MCF 10A (cell line): ENCODE results near the gene CD6. TPM values are rescaled to one million over a fixed set of nuclear protein-coding genes. Genes with fewer than 3 reads are reported as not detected.

ENCODE experiments used
- BruUV-seq: library from RNA; stranded (reverse); fragments of 400-500 nt; replicated peaks from 2 replicates; lab custom pipeline; 2021; lab: Mats Ljungman, UMichigan
- CTCF ChIA-PET: fragments of 300-600 bp; sonication (Branson Sonifier 250); formaldehyde crosslinking; extraction: SDS; loops from one replicate; lab custom pipeline; 2021; ENCODE audit warnings: antibody characterized with exemption, inconsistent platforms; lab: Yijun Ruan, JAX
- POLR2A ChIA-PET: fragments of 300-600, 350-650 bp; sonication (Branson Sonifier 250); formaldehyde crosslinking; extraction: SDS; loops from one replicate; lab custom pipeline; 2020; ENCODE audit warnings: antibody characterized with exemption, inconsistent platforms; lab: Yijun Ruan, JAX
- DNase-seq: peaks from one replicate; pipeline ENCODE4 v3.0.0-alpha.2; 2018; ENCODE audit not compliant: unreplicated experiment
- H3K27ac Mint-ChIP-seq: one replicate; pipeline ENCODE4 v1.8.0; 2022; ENCODE audit warnings: mild to moderate bottlenecking, low read depth, mixed read lengths; ENCODE audit not compliant: unreplicated experiment
- H3K27me3 Mint-ChIP-seq: one replicate; pipeline ENCODE4 v1.8.0; 2022; ENCODE audit warnings: mixed read lengths; ENCODE audit not compliant: insufficient read depth, unreplicated experiment
- H3K36me3 Mint-ChIP-seq: one replicate; pipeline ENCODE4 v1.8.0; 2022; ENCODE audit warnings: mild to moderate bottlenecking, moderate library complexity, mixed read lengths; ENCODE audit not compliant: insufficient read depth, unreplicated experiment
- H3K4me1 Mint-ChIP-seq: one replicate; pipeline ENCODE4 v1.8.0; 2022; ENCODE audit warnings: mixed read lengths; ENCODE audit not compliant: insufficient read depth, unreplicated experiment
- H3K4me3 Mint-ChIP-seq: one replicate; pipeline ENCODE4 v1.8.0; 2022; ENCODE audit warnings: mild to moderate bottlenecking, moderate library complexity, mixed read lengths; ENCODE audit not compliant: unreplicated experiment
- H3K9me3 Mint-ChIP-seq: one replicate; pipeline ENCODE4 v1.8.0; 2022; ENCODE audit warnings: mixed read lengths; ENCODE audit not compliant: unreplicated experiment
- intact Hi-C: fragments of 100-400 bp; cut with micrococcal nuclease; formaldehyde crosslinking; loops from 2 replicates; pipeline ENCODE4 v1.14.1; 2022
- total RNA-seq: library from RNA; stranded (reverse); gene quantifications from 2 replicates; pipeline ENCODE4 v1.2.3, GENCODE V29; 2022
- TF ChIP-seq, protein P1 (sequence below): fragments of 200-600 bp; IDR thresholded peaks from one replicate; pipeline ENCODE4 v1.8.0; 2022; ENCODE audit warnings: antibody characterized with exemption, mild to moderate bottlenecking; ENCODE audit not compliant: unreplicated experiment

The CD6 gene
- total RNA-seq, 1 experiment from 2014 or later: not detected

DNA sequence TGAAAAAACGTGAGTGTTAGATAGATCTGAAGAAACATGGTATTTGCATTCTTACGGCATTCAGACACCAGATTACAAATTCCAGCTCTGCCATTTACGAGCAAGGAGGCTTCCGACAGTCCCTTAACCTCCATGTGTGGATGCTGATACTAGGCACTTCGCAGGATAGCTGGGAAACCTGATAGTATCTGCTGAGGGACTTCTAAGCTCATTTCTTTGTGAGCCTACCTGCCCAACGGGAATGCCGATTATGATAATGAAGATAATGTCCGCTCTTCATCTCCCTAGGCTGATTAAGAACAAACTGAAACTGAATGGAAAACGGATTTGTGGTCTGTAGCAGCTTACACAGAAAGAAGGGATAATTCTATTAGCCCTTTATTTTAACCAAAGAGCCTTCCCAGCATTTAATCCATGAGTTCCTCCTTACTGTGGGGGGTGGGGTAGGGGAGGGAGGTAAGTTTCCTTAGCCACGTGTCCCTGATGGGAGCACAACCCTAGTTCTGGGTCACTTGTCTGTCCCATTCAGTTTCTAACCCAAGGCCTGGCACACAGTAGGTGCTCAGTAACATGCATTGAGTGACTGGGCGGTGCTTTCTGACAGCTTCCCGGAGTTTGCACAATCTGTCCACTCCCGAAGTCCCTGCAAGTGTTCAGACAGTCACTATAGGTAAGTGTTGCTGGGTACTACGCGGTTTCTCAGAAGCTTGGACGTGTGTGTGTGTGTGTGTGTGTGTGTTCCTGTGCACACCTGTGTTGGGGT, 39.2 kb downstream of the CD6 start:
- Mint-ChIP-seq H3K27ac (no peak overlapping the region), H3K9me3 (no peaks in the 10 kb centered on the region), H3K36me3 (no peaks in the 10 kb centered on the region), H3K4me3 (no peak overlapping the region), H3K4me1 (no peaks in the 10 kb centered on the region), H3K27me3 (peaks cover 39% of the 10 kb centered on the region)
- intact Hi-C loops: no loop called here
- TF ChIP-seq, protein P1, sequence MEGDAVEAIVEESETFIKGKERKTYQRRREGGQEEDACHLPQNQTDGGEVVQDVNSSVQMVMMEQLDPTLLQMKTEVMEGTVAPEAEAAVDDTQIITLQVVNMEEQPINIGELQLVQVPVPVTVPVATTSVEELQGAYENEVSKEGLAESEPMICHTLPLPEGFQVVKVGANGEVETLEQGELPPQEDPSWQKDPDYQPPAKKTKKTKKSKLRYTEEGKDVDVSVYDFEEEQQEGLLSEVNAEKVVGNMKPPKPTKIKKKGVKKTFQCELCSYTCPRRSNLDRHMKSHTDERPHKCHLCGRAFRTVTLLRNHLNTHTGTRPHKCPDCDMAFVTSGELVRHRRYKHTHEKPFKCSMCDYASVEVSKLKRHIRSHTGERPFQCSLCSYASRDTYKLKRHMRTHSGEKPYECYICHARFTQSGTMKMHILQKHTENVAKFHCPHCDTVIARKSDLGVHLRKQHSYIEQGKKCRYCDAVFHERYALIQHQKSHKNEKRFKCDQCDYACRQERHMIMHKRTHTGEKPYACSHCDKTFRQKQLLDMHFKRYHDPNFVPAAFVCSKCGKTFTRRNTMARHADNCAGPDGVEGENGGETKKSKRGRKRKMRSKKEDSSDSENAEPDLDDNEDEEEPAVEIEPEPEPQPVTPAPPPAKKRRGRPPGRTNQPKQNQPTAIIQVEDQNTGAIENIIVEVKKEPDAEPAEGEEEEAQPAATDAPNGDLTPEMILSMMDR: no peak
- POLR2A ChIA-PET: no interaction called here
- CTCF ChIA-PET: no interaction called here
- no TSS peak for BruUV-seq
- DNase-seq: no peak

DNA sequence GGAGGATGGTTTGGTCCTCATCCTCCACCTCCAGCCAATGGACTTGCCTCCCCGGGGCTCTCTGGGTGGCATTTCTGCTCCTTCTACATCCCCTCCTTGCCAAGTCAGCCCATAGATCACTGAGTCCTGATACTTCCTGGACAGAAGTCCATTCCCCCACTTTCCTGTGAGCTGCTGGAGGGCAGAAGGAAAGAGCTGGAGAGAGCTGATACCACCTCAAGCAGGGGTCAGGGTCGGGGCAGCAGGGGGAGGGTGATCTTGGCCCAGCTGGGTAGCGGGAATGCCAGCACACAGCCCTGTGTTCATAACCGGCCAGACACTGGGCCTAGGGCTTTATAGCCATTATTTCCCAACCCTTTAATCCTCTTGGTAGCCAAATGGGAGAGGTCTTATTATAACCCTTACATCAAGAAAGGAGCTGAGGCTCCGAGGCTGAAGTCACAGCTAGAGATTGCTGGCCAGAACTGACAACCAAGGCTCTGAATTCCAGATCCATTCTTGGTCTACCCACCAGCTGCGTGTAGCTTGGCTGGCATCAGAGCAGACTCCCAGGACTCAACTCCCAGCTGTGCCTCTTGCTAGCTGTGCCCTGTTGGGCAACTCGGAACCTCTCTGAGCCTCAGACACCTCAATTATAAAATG, 39.9 kb downstream of the CD6 start:
- TF ChIP-seq, protein P1: no peak
- H3K36me3 Mint-ChIP-seq: no peaks in the 10 kb centered on the region
- no peak overlapping the region for H3K4me3 Mint-ChIP-seq
- BruUV-seq: no TSS peak
- DNase-seq: no peak
- ChIA-PET POLR2A (no interaction called here), CTCF (interaction anchor here (0.6 kb wide), 1 partner anchor 68 kb away, joined by 3 read pairs; no protein-coding TSS in a partner anchor)
- H3K27me3 Mint-ChIP-seq: peaks cover 46% of the 10 kb centered on the region
- no peak overlapping the region for H3K27ac Mint-ChIP-seq
- intact Hi-C loops: no loop called here
- H3K9me3 Mint-ChIP-seq: no peaks in the 10 kb centered on the region
- no peaks in the 10 kb centered on the region for H3K4me1 Mint-ChIP-seq

DNA sequence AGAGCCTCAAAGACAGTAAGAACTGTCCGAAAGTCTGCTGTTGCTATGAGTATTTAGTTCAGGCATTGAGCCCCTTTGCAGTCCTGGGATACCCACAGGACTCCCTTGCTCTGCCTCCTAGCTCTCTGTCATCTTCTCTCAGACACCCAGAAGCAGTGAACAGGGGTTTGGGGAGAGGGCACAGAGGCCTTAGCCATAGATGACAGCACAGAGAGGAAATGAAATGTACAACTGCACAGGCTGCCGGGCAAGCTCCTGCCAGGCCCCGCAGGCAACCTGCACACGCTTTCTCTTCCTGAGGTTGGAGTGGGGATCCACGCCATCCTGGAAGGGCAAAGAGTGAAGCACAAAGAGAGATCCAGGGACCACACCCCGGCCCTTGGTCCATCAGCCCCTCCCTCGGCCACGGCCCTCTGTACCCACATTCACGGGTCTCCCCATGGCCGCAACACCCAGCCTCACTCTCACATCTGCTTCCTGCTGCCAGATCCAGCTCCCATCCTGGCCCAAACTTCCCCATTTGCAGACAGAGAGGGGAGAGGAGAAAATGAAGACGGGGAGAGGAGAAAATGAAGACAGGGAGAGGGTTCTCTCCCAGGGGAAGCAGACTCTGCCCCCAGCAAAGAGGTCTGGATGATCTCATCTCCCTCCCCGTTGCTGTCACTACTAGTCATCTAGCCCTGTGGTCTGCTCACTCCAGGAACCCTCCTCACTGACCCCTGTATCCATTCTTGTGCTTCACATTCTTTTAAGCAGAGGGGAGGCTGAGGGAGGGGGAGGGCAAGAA, 40.7 kb downstream of the CD6 start:
- no peak overlapping the region for H3K27ac Mint-ChIP-seq
- H3K4me3 Mint-ChIP-seq: no peak overlapping the region
- TF ChIP-seq, protein P1: no peak
- ChIA-PET CTCF (interaction anchor here (0.6 kb wide), 1 partner anchor 69 kb away, joined by 3 read pairs; no protein-coding TSS in a partner anchor), POLR2A (no interaction called here)
- no peak for DNase-seq
- no peaks in the 10 kb centered on the region for H3K4me1 Mint-ChIP-seq
- H3K27me3 Mint-ChIP-seq: peaks cover 54% of the 10 kb centered on the region
- no peaks in the 10 kb centered on the region for H3K9me3 Mint-ChIP-seq
- no TSS peak for BruUV-seq
- no peaks in the 10 kb centered on the region for H3K36me3 Mint-ChIP-seq
- intact Hi-C loops: no loop called here

DNA sequence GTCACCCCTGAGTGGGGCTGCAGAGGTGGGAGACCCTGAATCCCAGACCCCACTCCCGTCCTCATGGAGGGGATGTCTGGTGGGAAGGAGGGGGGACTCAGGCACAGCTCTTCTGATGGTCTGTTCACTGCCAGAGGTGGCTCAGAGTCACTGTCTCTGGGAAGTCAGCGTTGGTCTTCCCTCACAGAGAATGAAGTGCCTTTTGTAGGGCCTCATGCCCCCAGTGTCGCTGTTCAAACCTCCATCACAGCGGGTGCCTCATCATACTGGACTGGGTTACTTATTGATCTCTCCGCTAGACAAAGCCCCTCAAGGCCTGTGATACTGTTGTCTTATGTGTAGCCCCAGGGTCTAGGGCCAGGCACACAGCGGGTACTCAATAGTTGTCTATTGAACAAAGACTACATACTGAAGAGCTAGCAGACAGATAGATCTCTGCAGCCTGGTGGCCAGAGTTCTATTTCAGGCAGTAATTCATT, 41.3 kb downstream of the CD6 start:
- Mint-ChIP-seq H3K4me1 (no peaks in the 10 kb centered on the region), H3K4me3 (no peak overlapping the region), H3K9me3 (no peaks in the 10 kb centered on the region), H3K27ac (no peak overlapping the region), H3K27me3 (peaks cover 60% of the 10 kb centered on the region), H3K36me3 (no peaks in the 10 kb centered on the region)
- BruUV-seq: no TSS peak
- intact Hi-C loops: no loop called here
- ChIA-PET POLR2A (no interaction called here), CTCF (interaction anchor here (0.6 kb wide), 1 partner anchor 42 kb away, joined by 3 read pairs; no protein-coding TSS in a partner anchor)
- no peak for DNase-seq
- TF ChIP-seq, protein P1: no peak
